ENCODE results near the gene ZCCHC2.

The ZCCHC2 gene

GRCh38 chr18:62512532-62512931 is 10.3 kb upstream of the ZCCHC2 start:
- no peak for TF ChIP-seq CTCF (IDR thresholded peaks at IDR 0.05; ENCODE audit: extremely low read depth, missing control alignments)
- no peak for DNase-seq (ENCODE audit: low spot score)

- DNase-seq (ENCODE audit: low spot score): no peak
- TF ChIP-seq CTCF (IDR thresholded peaks at IDR 0.05; ENCODE audit: extremely low read depth, missing control alignments): no peak
These were observed 9.8 kb upstream of the ZCCHC2 start for GRCh38 chr18:62512996-62513395.

GRCh38 chr18:62514570-62514969 is 8.3 kb upstream of the ZCCHC2 start:
- no peak for TF ChIP-seq CTCF (IDR thresholded peaks at IDR 0.05; ENCODE audit: extremely low read depth, missing control alignments)
- no peak for DNase-seq (ENCODE audit: low spot score)

GRCh38 chr18:62516242-62516641 is 6.6 kb upstream of the ZCCHC2 start:
- TF ChIP-seq CTCF (IDR thresholded peaks at IDR 0.05; ENCODE audit: extremely low read depth, missing control alignments): no peak
- DNase-seq (ENCODE audit: low spot score): no peak

- no peak for DNase-seq (ENCODE audit: low spot score)
- TF ChIP-seq CTCF (IDR thresholded peaks at IDR 0.05; ENCODE audit: extremely low read depth, missing control alignments): no peak
These were observed 4.1 kb upstream of the ZCCHC2 start for GRCh38 chr18:62518460-62519375.

- no peak for TF ChIP-seq CTCF (IDR thresholded peaks at IDR 0.05; ENCODE audit: extremely low read depth, missing control alignments)
- no peak for DNase-seq (ENCODE audit: low spot score)
These were observed 3.1 kb upstream of the ZCCHC2 start for GRCh38 chr18:62519684-62520083.

- no peak for DNase-seq (ENCODE audit: low spot score)
- no peak for TF ChIP-seq CTCF (IDR thresholded peaks at IDR 0.05; ENCODE audit: extremely low read depth, missing control alignments)
These were observed 1.7 kb upstream of the ZCCHC2 start for GRCh38 chr18:62521082-62521481.

Measured in GM20000 (cell line).